Common myeloid progenitor, CD34-positive (primary cell): ENCODE results near the gene PCLO.
A peak's percentile ranks its signal among the peaks of the same experiment; 100 is the strongest.

Experiments used
- CTCF ChIA-PET: fragments of 350-600 bp; sonication (Branson Sonifier 250); formaldehyde crosslinking; loops from one replicate; lab custom pipeline; 2021; ENCODE audit warnings: antibody characterized with exemption; lab: Charles Lee
- POLR2A ChIA-PET: fragments of 350-600 bp; sonication (Branson Sonifier 250); formaldehyde crosslinking; loops from one replicate; lab custom pipeline; 2021; ENCODE audit warnings: antibody characterized with exemption; lab: Charles Lee
- DNase-seq, 3 donors: peaks; one replicate each; pipeline versions ENCODE4 v3.0.0 to v3.0.0-alpha.2; 2013
- H3K27ac ChIP-seq, 2 experiments: 1 replicate in 1 of 2; 2 replicates in 1 of 2; pipeline ENCODE4 v1.7.0; 2013; ENCODE audit warnings: inconsistent platforms in 2 of 2, low read length in 2 of 2, mild to moderate bottlenecking in 2 of 2, low read depth in 1 of 2, moderate library complexity in 1 of 2; ENCODE audit not compliant: severe bottlenecking in 2 of 2, insufficient read depth in 1 of 2, poor library complexity in 1 of 2
- H3K27me3 ChIP-seq, 5 experiments: replicated peaks in 2 of 5; 1 replicate in 3 of 5; 2 replicates in 2 of 5; pipeline versions ENCODE4 v1.6.1 to v1.7.0; 2013; ENCODE audit warnings: low read length in 4 of 5, mild to moderate bottlenecking in 2 of 5, moderate library complexity in 2 of 5, inconsistent platforms in 1 of 5; ENCODE audit not compliant: insufficient read depth in 5 of 5, control insufficient read depth in 4 of 5
- H3K36me3 ChIP-seq, 4 experiments: 1 replicate in 2 of 4; 2 replicates in 2 of 4; pipeline versions ENCODE4 v1.6.1 to v1.7.0; 2013; ENCODE audit warnings: low read length in 3 of 4, control low read depth in 1 of 4, mild to moderate bottlenecking in 1 of 4; ENCODE audit not compliant: control insufficient read depth in 4 of 4, insufficient read depth in 4 of 4
- H3K4me1 ChIP-seq, 4 experiments: 1 replicate in 3 of 4; 2 replicates in 1 of 4; pipeline versions ENCODE4 v1.6.1 to v1.7.1; 2013; ENCODE audit warnings: low read length in 3 of 4, mild to moderate bottlenecking in 3 of 4, control low read depth in 1 of 4, inconsistent platforms in 1 of 4, moderate library complexity in 1 of 4; ENCODE audit not compliant: control insufficient read depth in 4 of 4, insufficient read depth in 4 of 4; ENCODE audit errors: control extremely low read depth in 1 of 4
- H3K4me3 ChIP-seq, 7 experiments: 1 replicate in 4 of 7; 2 replicates in 3 of 7; pipeline versions ENCODE4 v1.5.1 to v1.7.0; 2013; ENCODE audit warnings: mild to moderate bottlenecking in 7 of 7, low read length in 6 of 7, moderate library complexity in 6 of 7, inconsistent platforms in 2 of 7, low read depth in 2 of 7, control low read depth in 1 of 7; ENCODE audit not compliant: insufficient read depth in 4 of 7, control insufficient read depth in 1 of 7; ENCODE audit errors: extremely low read depth in 1 of 7
- H3K9me3 ChIP-seq, 5 experiments: 1 replicate in 4 of 5; 2 replicates in 1 of 5; pipeline versions ENCODE4 v1.6.1 to v1.7.1; 2013; ENCODE audit warnings: low read length in 4 of 5, mild to moderate bottlenecking in 2 of 5, inconsistent platforms in 1 of 5, low read depth in 1 of 5, moderate library complexity in 1 of 5; ENCODE audit not compliant: control insufficient read depth in 4 of 5, insufficient read depth in 2 of 5; ENCODE audit errors: control extremely low read depth in 1 of 5
- WGBS: methylation state at CpG from one replicate; pipeline ENCODE4 v1.1.5; 2013; ENCODE audit not compliant: insufficient coverage; 5-methylcytosine and 5-hydroxymethylcytosine counted together

Gene PCLO

DNA sequence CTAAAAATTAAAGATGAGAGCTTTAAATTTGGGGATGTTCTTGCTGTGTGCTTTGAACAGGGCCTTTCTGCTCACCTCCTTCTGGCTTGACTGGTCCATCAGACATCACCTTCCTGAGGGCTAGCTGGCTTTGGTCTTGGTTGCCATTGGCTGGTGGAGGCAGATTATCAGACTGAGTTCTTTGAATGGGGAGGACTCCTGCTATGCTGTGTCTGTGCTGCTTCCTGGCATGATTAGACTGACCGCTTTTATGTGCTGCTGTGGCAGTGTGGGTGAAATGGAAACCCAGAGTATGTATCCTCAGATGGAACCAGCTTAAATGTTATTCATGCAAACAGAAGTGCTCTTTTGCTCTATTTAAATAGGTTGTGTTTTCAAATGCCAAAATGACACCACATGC, 341.6 kb downstream of the PCLO start:
- Histone ChIP-seq H3K27me3 (no peaks in the 10 kb centered on the region), H3K27ac (no peak overlapping the region), H3K4me1 (no peaks in the 10 kb centered on the region), H3K36me3 (no peaks in the 10 kb centered on the region), H3K4me3 (no peak overlapping the region), H3K9me3 (no peaks in the 10 kb centered on the region)
- DNase-seq, result no peak
- ChIA-PET CTCF (no interaction called here), POLR2A (no interaction called here)
- no CpG with 5 or more reads among the region's 1 CpG for WGBS

- no peaks in the 10 kb centered on the region for H3K27me3 ChIP-seq
- 100% methylated on average over 2 of the region's 4 CpGs for WGBS
- no peak for DNase-seq
- H3K36me3 ChIP-seq, result no peaks in the 10 kb centered on the region
- H3K4me1 ChIP-seq, result no peaks in the 10 kb centered on the region
- no peak overlapping the region for H3K27ac ChIP-seq
- ChIA-PET POLR2A (no interaction called here), CTCF (no interaction called here)
- no peak overlapping the region for H3K4me3 ChIP-seq
- H3K9me3 ChIP-seq, result no peaks in the 10 kb centered on the region
Observed at GRCh38 chr7:82818171-82818570, 344.5 kb downstream of the PCLO start.

DNA sequence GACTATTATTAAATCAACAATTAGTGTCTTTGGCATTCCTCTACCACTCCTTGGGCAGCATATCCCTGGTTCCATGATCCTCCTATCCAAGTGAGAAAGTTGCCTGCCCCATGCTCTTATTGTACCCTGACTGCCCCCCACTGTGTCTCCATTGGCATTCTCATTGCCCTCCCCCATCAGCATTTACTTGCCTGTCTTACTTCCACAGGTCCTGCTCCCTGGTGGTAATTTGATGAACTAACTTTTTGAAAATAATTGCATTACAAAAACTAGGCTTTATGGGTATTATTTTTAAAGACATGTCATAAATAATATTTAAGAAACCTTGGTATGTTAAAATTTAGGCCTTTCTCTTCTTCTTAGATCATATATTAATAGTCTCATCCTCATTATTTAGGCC, 346.4 kb downstream of the PCLO start:
- H3K4me1 ChIP-seq, result no peaks in the 10 kb centered on the region
- no peak overlapping the region for H3K4me3 ChIP-seq
- POLR2A ChIA-PET, result no interaction called here
- H3K27me3 ChIP-seq, result no peaks in the 10 kb centered on the region
- CTCF ChIA-PET, result no interaction called here
- no peak overlapping the region for H3K27ac ChIP-seq
- no peak for DNase-seq
- H3K36me3 ChIP-seq, result no peaks in the 10 kb centered on the region
- H3K9me3 ChIP-seq, result no peaks in the 10 kb centered on the region

DNA sequence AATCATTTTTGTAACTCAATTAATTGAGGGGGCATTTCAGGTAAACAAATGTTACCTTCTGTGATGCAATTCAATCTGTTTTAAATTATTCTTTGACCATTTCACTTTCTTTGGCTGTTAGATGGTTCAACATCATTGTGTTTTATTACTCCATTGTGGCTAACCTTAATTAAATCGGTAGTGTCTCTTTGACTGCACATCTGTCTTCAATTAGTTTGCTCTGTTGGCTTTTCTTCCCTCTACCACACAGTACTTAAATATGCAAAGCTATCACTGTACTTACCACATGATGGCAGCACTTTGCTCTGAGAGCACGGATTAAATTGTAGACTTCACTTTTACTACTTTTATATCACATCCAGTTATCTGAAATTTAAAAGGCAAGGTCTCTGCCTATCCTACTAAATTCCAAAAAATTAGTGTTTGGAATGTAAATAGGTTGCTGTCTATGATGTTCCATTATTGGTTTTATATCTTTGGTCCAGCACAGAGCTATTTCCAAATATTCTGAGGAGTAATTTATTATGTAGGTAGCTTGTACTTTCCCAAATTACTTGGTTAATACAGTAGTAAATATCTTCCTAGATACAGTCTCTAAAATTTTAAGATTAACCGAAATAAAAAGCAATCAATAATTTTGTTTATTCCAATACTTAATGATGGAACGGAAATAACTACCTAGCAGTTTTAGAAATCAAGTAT, 352.0 kb downstream of the PCLO start:
- peak; percentile 16 to 58 (median 56) for DNase-seq
- ChIA-PET POLR2A (no interaction called here), CTCF (interaction anchor here (0.7 to 1.7 kb wide), 4 partner anchors 51 to 460 kb away, joined by 3 to 5 read pairs (median 3); no protein-coding TSS in a partner anchor)
- no peaks in the 10 kb centered on the region for H3K36me3 ChIP-seq
- no CpG with 5 or more reads among the region's 4 CpGs for WGBS
- no peaks in the 10 kb centered on the region for H3K4me1 ChIP-seq
- no peak overlapping the region for H3K27ac ChIP-seq
- no peaks in the 10 kb centered on the region for H3K27me3 ChIP-seq
- H3K9me3 ChIP-seq, result no peaks in the 10 kb centered on the region
- H3K4me3 ChIP-seq, result no peak overlapping the region

- WGBS, result no CpG with 5 or more reads among the region's 2 CpGs
- Histone ChIP-seq H3K4me3 (no peak overlapping the region), H3K9me3 (no peaks in the 10 kb centered on the region), H3K27me3 (no peaks in the 10 kb centered on the region), H3K36me3 (no peaks in the 10 kb centered on the region), H3K27ac (no peak overlapping the region), H3K4me1 (no peaks in the 10 kb centered on the region)
- DNase-seq, result no peak
- POLR2A ChIA-PET, result no interaction called here
- CTCF ChIA-PET, result no interaction called here
Observed at GRCh38 chr7:82808633-82809032, 354.1 kb downstream of the PCLO start.

DNA sequence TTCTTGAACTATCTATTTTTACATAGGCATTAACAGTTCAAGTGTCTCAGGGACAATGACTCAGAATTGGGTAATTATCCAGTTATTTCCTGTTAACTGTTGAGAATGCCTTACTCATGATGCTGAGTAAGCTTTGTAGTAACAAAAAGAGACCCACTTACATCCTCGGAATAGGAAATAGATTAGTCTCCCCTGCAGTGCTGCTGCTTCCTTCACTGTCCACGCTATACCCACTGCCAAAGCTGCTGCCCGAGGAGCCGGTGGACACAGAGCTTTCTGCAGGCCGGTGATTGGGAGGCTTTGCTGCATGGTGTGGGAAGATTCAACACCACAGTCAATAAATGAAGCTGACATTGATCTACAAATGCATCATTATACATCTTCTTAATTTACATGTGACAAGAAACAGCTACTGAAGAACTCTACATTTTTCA, 357.1 kb downstream of the PCLO start:
- DNase-seq, result peak in 2 of 3 donors; percentile 9 to 25
- POLR2A ChIA-PET, result no interaction called here

DNA sequence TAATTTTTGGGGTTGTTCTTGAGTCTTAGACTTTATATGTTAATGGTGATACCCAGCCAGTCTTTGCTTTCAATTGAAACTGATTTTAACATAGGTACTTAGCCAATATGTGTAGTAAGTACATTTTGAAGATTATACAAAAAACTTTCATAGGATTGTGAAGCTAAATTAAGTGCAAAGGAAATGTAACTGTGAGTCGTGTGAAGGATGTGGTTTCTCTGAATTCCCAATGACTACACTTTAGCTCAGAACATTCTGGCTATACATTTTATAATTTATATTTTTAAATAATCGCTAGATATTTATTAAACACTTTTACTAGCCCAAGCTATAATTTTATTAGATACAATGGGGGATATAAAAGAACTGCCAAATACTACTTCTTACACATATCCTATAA, 359.3 kb downstream of the PCLO start:
- POLR2A ChIA-PET, result no interaction called here
- no CpG with 5 or more reads among the region's 2 CpGs for WGBS
- H3K27me3 ChIP-seq, result no peaks in the 10 kb centered on the region
- CTCF ChIA-PET, result no interaction called here
- H3K4me3 ChIP-seq, result no peak overlapping the region
- H3K4me1 ChIP-seq, result no peaks in the 10 kb centered on the region
- no peak overlapping the region for H3K27ac ChIP-seq
- H3K9me3 ChIP-seq, result no peaks in the 10 kb centered on the region
- H3K36me3 ChIP-seq, result no peaks in the 10 kb centered on the region
- DNase-seq, result no peak

More for the DNA sequence above, 357.1 kb downstream of the PCLO start:
- Histone ChIP-seq H3K4me3 (no peak overlapping the region), H3K27me3 (no peaks in the 10 kb centered on the region), H3K4me1 (no peaks in the 10 kb centered on the region), H3K9me3 (no peaks in the 10 kb centered on the region), H3K36me3 (no peaks in the 10 kb centered on the region), H3K27ac (no peak overlapping the region)
- CTCF ChIA-PET, result no interaction called here
- 85% methylated on average over 2 of the region's 5 CpGs for WGBS
